ENCODE results near the gene DYSF.

Gene DYSF

DNA sequence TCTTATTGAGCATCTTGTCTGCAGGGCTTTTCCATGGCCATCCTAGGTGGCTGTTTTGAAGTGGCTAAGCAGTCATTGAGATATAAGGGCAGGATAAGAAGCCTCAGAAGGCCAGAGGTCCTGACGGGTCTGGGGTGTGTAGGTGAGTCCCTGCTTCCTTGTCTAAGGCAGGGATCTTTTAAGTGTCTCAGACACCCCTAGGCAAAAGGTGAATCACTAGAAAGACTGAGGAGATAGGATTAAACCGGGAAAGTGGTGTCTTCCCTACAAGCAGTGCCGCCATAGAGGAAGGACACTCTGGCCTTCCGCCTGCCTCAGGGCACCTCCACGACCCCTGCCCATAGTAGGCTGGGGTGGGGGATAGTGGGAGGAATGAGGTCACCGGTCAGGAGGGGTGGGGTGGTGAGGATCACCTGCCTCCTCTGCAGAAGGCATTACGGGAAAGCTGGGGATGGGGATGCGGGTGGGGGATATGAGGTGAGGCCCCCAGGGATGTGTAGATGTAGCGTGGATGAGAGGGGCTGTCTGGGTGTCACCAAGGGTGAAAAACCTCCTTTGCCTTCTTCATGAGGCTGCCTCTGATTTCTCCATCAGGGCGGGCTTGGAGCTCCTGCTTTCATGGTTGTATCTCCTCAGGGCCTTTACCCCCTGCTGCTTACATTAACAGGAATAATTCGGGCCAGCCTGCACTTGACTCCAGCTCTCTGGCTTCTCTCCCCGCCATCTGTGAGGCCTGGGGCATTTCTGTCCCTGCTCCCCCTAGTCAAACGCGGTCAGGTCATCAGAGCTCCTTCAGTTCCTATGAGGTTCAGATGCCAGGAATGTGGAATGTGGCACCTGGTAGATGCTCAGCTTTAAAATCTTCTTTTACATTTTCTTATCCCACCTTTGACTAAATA lies 244.0 kb downstream of the DYSF start:
- no peak for DNase-seq

- no peak for DNase-seq
These were observed 246.1 kb downstream of the DYSF start for GRCh38 chr2:71699428-71699827.

DNA sequence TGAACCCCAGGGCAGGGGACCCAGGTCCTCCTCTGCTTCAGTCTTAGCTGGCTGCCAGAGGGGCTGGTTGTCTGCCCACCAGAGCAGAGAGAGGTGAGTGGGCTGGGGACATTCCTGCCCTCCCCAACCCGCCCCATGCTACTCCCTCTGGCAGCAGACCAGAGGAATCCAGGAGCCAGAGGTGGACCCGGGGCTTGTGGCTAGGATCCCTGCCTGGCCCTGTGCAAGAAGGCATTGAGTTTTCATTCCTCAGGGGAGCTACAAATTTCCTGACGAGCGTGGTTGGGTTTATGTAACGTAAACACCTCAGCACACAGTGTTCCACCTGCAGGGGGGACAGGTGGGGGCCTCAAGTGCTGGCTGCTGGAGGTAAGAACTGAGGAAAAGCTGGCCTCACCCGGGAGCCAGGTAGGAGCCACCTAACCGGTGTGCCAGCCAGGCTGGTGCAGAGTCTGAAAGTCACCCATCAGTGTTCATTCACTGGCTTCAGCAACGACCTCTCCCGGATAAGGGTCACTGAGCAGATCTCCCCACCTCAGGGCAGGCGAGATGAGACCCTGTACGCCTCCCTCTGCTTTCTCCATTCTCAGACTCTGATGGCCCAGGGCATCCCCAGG lies 246.8 kb downstream of the DYSF start:
- no peak for DNase-seq

DNA sequence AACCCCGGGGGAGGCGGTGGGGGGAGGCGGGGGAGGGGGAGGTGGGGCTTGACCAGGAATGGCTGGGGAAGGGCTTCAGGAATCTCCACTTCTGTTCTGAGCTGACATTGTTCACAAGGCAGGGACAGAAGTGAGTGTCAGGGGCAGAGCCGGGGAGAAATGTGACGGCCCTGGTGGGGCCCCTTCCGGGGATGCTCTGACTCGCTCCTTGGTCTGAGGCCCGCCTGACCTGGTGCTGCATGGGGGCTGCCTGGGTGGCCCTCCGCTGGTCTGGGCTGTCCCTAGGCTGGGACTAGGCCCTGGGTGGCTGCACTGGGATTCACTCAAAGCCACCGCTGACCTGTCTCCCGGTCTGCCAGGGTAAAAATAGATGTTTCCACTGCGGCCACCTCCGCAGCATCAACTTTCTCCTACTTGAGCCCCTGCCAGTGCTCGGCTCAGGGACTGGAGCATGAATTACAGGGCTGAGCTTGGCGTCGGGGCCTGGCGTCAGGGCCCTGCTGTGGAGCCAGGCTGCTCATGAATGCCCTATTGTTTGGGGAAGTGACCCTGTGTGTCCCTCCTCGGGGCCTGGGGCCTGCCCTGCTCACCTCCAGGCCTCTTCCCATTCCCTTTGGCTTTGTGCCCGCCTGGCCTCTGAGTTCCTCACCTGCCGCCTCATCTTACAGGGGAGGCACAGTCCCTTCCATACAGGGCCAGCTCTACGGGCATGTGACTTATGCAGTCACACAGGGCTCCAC lies 247.5 kb downstream of the DYSF start:
- no peak for DNase-seq

GRCh38 chr2:71702071-71702970 lies 249.0 kb downstream of the DYSF start:
- no peak for DNase-seq

- DNase-seq, result no peak
These were observed 249.9 kb downstream of the DYSF start for GRCh38 chr2:71702971-71703898.

GRCh38 chr2:71704131-71704561 lies 250.8 kb downstream of the DYSF start:
- no peak for DNase-seq

DNA sequence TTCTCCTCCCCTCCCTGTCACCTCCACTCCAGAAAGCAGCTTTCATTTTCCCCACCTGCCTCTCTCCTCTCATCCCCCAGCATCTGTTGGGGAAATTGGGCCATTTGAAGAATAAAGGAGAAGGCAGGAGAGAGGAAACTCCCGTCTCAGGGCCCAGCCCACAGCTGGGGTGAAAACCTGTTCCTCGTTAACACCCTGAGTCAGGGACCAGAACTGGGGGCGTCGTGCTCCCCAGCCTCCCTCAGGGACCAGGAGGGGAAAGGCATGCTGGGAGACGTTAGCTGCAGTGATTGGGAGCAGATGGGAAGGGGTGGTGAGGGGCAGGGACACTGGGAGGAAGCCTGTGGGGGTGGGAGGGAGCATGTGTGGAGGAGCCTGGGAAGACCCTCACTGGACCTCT lies 251.3 kb downstream of the DYSF start:
- DNase-seq, result no peak

GRCh38 chr2:71705171-71705960 lies 252.0 kb downstream of the DYSF start:
- no peak for DNase-seq

- DNase-seq, result no peak
These were observed 252.8 kb downstream of the DYSF start for GRCh38 chr2:71706121-71706520.

DNA sequence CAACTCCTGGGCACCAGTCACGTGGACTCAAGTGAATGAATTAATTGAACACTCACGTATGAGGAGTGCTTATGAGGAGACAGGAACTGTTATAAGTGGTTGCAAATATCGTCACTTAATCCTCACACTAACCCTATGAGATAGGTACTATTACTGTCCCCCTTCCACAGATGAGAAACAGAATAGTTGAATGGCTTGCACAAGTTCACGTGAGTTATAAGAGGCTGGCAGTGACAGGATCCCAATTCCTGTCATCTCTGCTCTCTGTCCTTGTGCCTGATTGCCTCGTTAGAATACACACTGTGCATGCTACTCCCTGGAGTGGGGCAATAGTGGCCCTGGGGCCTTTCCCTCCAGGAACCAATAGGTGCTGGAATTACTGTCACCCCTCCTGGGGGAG lies 253.5 kb downstream of the DYSF start:
- DNase-seq, result no peak

DNA sequence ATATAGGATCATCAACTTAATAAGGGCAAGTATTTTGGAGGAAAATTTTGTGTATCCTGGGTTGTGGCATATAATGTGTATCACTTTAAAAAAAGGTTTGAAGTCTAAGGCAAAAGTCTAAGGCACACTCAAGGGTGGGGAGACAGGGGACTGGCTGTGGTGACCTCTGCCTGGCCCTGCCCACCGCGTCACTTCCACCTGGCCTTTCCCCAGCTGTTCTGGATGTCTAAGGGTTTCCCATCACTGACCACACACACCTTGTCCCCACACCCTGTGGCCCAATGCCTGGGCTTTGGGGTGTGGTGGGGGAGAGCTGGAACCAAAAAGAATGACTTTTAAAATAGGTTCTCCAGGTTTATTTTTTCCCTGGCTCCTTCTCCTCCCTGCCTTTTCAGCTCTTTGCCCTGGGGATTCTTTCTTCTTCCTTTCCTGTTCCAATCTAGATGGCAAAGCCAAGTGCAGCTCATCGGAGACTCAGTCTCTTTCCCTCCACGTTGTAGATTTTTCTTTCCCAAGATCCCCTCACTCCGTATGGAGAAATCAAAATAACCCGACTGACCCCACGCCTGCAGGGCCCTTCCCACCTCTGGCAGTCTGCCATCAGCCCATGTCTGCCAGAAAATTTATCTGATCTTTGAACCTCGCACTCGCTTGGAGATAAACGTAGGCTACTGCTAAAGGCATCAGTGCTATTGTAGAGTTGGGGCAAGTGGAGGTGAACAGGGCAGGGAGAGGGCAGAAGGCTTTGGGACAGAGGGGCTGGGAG lies 257.2 kb downstream of the DYSF start:
- no peak for DNase-seq

DNA sequence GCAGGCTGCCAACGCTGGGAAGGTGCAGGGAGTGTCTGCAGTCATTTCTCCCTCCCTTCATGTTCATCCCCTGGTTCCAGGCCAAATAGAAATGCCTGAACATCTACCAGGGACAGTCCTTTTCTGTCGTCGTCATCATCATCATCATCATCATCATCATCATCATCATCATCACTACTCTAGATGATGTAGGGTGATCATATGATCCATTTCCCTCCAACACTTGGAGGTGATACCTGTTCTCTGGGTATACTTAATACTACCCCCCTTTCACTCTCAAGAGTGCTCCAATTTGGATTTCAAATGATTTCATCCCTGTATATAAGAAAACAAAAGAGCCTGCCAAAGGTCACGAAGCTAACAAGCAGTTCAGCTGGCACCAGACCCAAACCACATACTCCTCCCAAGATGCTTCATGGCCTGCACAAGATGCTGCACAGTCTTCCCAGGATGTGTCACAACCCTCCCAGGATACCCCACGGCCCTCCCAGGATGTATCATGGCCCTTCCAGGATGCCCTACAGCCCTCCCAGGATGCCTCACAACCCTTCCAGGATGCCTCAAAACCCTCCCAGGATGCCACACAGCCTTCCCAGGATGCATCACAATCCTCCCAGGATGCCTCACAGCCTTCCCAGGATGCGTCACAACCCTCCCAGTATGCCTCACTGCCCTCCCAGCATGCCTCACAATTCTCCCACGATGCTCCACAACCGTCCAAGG lies 257.9 kb downstream of the DYSF start:
- no peak for DNase-seq

DNA sequence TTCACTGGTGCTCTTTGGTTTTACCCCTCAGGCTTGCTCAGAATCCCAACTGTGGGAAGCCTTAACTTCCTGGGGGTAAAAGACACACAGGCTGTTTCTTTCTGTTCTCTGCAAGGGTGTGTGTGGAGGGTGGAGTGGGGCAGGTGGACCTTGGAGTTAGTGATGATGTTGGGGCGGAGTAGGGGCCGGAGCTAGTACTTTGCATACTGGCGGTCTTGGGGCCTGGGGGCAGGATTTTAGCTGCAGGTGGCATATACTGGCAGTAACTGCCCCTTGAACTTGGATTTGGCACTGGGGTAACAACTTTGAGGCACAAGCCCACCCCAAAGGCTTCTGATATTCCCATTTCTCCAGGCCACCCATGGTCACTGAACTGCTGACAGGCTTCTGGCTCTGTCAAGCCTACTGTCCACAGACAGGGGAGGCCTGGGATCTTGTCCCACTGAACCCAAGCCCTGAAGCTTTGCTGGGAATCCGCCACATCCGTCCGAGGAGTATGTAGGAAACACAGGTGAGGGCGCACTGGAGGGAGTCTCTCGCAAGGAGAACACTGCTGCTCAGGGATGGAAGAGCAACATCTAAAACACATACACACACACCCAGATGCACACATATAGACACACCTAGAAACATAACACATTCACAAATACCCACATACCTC lies 258.9 kb downstream of the DYSF start:
- DNase-seq, result no peak

- DNase-seq, result no peak
These were observed 260.5 kb downstream of the DYSF start for GRCh38 chr2:71713581-71714580.

- no peak for DNase-seq
These were observed 261.4 kb downstream of the DYSF start for GRCh38 chr2:71714601-71715240.

Measured in GF-D8 (cell line).